ENCODE data around the gene DNAAF5.

GRCh38 chr7:753190-753589, 26.7 kb downstream of the DNAAF5 start:
- TF ChIP-seq EZH2 (IDR thresholded peaks at IDR 0.05; ENCODE audit: borderline replicate concordance, low read depth, low read length), result no peak
- no peak for TF ChIP-seq MAFK (IDR thresholded peaks at IDR 0.05; ENCODE audit: low read length)
- TF ChIP-seq, protein P1, sequence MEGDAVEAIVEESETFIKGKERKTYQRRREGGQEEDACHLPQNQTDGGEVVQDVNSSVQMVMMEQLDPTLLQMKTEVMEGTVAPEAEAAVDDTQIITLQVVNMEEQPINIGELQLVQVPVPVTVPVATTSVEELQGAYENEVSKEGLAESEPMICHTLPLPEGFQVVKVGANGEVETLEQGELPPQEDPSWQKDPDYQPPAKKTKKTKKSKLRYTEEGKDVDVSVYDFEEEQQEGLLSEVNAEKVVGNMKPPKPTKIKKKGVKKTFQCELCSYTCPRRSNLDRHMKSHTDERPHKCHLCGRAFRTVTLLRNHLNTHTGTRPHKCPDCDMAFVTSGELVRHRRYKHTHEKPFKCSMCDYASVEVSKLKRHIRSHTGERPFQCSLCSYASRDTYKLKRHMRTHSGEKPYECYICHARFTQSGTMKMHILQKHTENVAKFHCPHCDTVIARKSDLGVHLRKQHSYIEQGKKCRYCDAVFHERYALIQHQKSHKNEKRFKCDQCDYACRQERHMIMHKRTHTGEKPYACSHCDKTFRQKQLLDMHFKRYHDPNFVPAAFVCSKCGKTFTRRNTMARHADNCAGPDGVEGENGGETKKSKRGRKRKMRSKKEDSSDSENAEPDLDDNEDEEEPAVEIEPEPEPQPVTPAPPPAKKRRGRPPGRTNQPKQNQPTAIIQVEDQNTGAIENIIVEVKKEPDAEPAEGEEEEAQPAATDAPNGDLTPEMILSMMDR (IDR thresholded peaks at IDR 0.05 in 2 of 3, conservative IDR thresholded peaks at IDR 0.05 in 1 of 3; ENCODE audit: insufficient read depth in 2 of 3, low read depth in 1 of 3, low read length in 3 of 3), result no peak
- TF ChIP-seq ATF1 (CRISPR knock-in tag; IDR thresholded peaks at IDR 0.05), result no peak
- no peak for TF ChIP-seq ATF1 (tag; IDR thresholded peaks at IDR 0.05)
- no peak for TF ChIP-seq ERF (CRISPR knock-in tag; IDR thresholded peaks at IDR 0.05)
- TF ChIP-seq SIX5 (IDR thresholded peaks at IDR 0.05; ENCODE audit: borderline replicate concordance in 1 of 2, insufficient read depth in 1 of 2, low read depth in 1 of 2, low read length in 2 of 2), result no peak
- TF ChIP-seq, protein P2, sequence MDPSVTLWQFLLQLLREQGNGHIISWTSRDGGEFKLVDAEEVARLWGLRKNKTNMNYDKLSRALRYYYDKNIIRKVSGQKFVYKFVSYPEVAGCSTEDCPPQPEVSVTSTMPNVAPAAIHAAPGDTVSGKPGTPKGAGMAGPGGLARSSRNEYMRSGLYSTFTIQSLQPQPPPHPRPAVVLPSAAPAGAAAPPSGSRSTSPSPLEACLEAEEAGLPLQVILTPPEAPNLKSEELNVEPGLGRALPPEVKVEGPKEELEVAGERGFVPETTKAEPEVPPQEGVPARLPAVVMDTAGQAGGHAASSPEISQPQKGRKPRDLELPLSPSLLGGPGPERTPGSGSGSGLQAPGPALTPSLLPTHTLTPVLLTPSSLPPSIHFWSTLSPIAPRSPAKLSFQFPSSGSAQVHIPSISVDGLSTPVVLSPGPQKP (CRISPR knock-in tag; IDR thresholded peaks at IDR 0.05), result no peak

All from K562 (cell line).